Measurements from ENCODE around the gene KRT33B. TPM values are rescaled to one million over a fixed set of nuclear protein-coding genes. Genes with fewer than 3 reads are reported as not detected.

Gene KRT33B
- total RNA-seq, 2 experiments from 2014 or later: not detected

- ChIA-PET POLR2A (no interaction called here), CTCF (no interaction called here)
- TF ChIP-seq CTCF (IDR thresholded peaks at IDR 0.05): no peak
- no peak for ATAC-seq
- DNase-seq: no peak
- peaks cover 6% of the 10 kb centered on the region for H3K4me1 Mint-ChIP-seq (ENCODE audit: low read depth)
- H3K4me3 Mint-ChIP-seq: no peak overlapping the region
- intact Hi-C loops (cut with micrococcal nuclease): no loop called here
- H3K27ac Mint-ChIP-seq: no peak overlapping the region
- no peaks in the 10 kb centered on the region for H3K27me3 Mint-ChIP-seq
- H3K36me3 Mint-ChIP-seq (ENCODE audit: low read depth): no peaks in the 10 kb centered on the region
- H3K9me3 Mint-ChIP-seq: peaks cover 3% of the 10 kb centered on the region
These were observed 7.9 kb upstream of the KRT33B start for GRCh38 chr17:41377546-41377945.

- ATAC-seq (no peak), DNase-seq (no peak)
- peaks cover 2% of the 10 kb centered on the region for H3K4me1 Mint-ChIP-seq (ENCODE audit: low read depth)
- no peak for TF ChIP-seq CTCF (IDR thresholded peaks at IDR 0.05)
- H3K9me3 Mint-ChIP-seq: no peaks in the 10 kb centered on the region
- POLR2A ChIA-PET: no interaction called here
- H3K36me3 Mint-ChIP-seq (ENCODE audit: low read depth): no peaks in the 10 kb centered on the region
- CTCF ChIA-PET: no interaction called here
- no peak overlapping the region for H3K27ac Mint-ChIP-seq
- intact Hi-C loops (cut with micrococcal nuclease): no loop called here
- H3K4me3 Mint-ChIP-seq: no peak overlapping the region
- H3K27me3 Mint-ChIP-seq: no peaks in the 10 kb centered on the region
These were observed 590 bp downstream of the KRT33B start for GRCh38 chr17:41369023-41369422.

GRCh38 chr17:41367426-41368075 lies 2.1 kb downstream of the KRT33B start:
- Mint-ChIP-seq H3K27ac (no peak overlapping the region), H3K4me3 (no peak overlapping the region), H3K36me3 (ENCODE audit: low read depth) (no peaks in the 10 kb centered on the region), H3K9me3 (no peaks in the 10 kb centered on the region), H3K4me1 (ENCODE audit: low read depth) (peaks cover 2% of the 10 kb centered on the region), H3K27me3 (no peaks in the 10 kb centered on the region)
- no peak for ATAC-seq
- DNase-seq: no peak
- CTCF ChIA-PET: no interaction called here
- POLR2A ChIA-PET: interaction anchor here (0.7 kb wide), 1 partner anchor 53 kb away, joined by 4 read pairs; no protein-coding TSS in a partner anchor
- intact Hi-C loops (cut with micrococcal nuclease): no loop called here
- no peak for TF ChIP-seq CTCF (IDR thresholded peaks at IDR 0.05)

GRCh38 chr17:41366070-41366469 lies 3.5 kb downstream of the KRT33B start:
- no peaks in the 10 kb centered on the region for H3K36me3 Mint-ChIP-seq (ENCODE audit: low read depth)
- POLR2A ChIA-PET: no interaction called here
- peaks cover 2% of the 10 kb centered on the region for H3K4me1 Mint-ChIP-seq (ENCODE audit: low read depth)
- no peaks in the 10 kb centered on the region for H3K27me3 Mint-ChIP-seq
- no peak for ATAC-seq
- CTCF ChIA-PET: interaction anchor here (1.0 kb wide), 1 partner anchor 18 kb away, joined by 3 read pairs; no protein-coding TSS in a partner anchor
- no peak overlapping the region for H3K27ac Mint-ChIP-seq
- no peak overlapping the region for H3K4me3 Mint-ChIP-seq
- intact Hi-C loops (cut with micrococcal nuclease): no loop called here
- no peak for TF ChIP-seq CTCF (IDR thresholded peaks at IDR 0.05)
- no peak for DNase-seq
- H3K9me3 Mint-ChIP-seq: no peaks in the 10 kb centered on the region

- Mint-ChIP-seq H3K27me3 (no peaks in the 10 kb centered on the region), H3K36me3 (ENCODE audit: low read depth) (no peaks in the 10 kb centered on the region)
These were observed 5.7 kb downstream of the KRT33B start for GRCh38 chr17:41363881-41364280.

More at GRCh38 chr17:41363881-41364280, 5.7 kb downstream of the KRT33B start:
- H3K27ac Mint-ChIP-seq: no peak overlapping the region
- no peak for DNase-seq
- intact Hi-C loops (cut with micrococcal nuclease): no loop called here
- ChIA-PET POLR2A (no interaction called here), CTCF (no interaction called here)
- no peak for ATAC-seq
- H3K4me3 Mint-ChIP-seq: no peak overlapping the region
- no peaks in the 10 kb centered on the region for H3K9me3 Mint-ChIP-seq
- TF ChIP-seq CTCF (IDR thresholded peaks at IDR 0.05): no peak
- no peaks in the 10 kb centered on the region for H3K4me1 Mint-ChIP-seq (ENCODE audit: low read depth)
